ENCODE results near the gene AATF.

The AATF gene

GRCh38 chr17:37083456-37083855 lies 134.7 kb downstream of the AATF start:
- TF ChIP-seq REST (IDR thresholded peaks at IDR 0.05; ENCODE audit: insufficient replicate concordance, low read depth), result no peak
- TF ChIP-seq GABPA (IDR thresholded peaks at IDR 0.05; ENCODE audit: low read depth), result no peak
- TF ChIP-seq SPI1 (IDR thresholded peaks at IDR 0.05; ENCODE audit: borderline replicate concordance, low read depth), result no peak
- TF ChIP-seq POLR2AphosphoS5 (IDR thresholded peaks at IDR 0.05; ENCODE audit: low read depth), result no peak
- no peak for TF ChIP-seq CTCF (IDR thresholded peaks at IDR 0.05; ENCODE audit: insufficient read depth, low read length)
- Histone ChIP-seq H3K27ac (replicated peaks) (no peak overlapping the region), H3K27me3 (ENCODE audit: insufficient read depth, poor library complexity, severe bottlenecking) (no peaks in the 10 kb centered on the region), H3K4me3 (replicated peaks; ENCODE audit: insufficient read depth, low read length) (no peak overlapping the region)
- no peak for DNase-seq (ENCODE audit: low read depth in 1 of 2, low spot score in 1 of 2)

- Histone ChIP-seq H3K4me3 (replicated peaks; ENCODE audit: insufficient read depth, low read length) (no peak overlapping the region), H3K27ac (replicated peaks) (no peak overlapping the region), H3K27me3 (ENCODE audit: insufficient read depth, poor library complexity, severe bottlenecking) (no peaks in the 10 kb centered on the region)
- DNase-seq (ENCODE audit: low read depth in 1 of 2, low spot score in 1 of 2), result no peak
- TF ChIP-seq SPI1 (IDR thresholded peaks at IDR 0.05; ENCODE audit: borderline replicate concordance, low read depth) (no peak), GABPA (IDR thresholded peaks at IDR 0.05; ENCODE audit: low read depth) (no peak), REST (IDR thresholded peaks at IDR 0.05; ENCODE audit: insufficient replicate concordance, low read depth) (no peak), POLR2AphosphoS5 (IDR thresholded peaks at IDR 0.05; ENCODE audit: low read depth) (no peak), CTCF (IDR thresholded peaks at IDR 0.05; ENCODE audit: insufficient read depth, low read length) (no peak)
Measured at GRCh38 chr17:37084372-37084771, 135.6 kb downstream of the AATF start.

DNA sequence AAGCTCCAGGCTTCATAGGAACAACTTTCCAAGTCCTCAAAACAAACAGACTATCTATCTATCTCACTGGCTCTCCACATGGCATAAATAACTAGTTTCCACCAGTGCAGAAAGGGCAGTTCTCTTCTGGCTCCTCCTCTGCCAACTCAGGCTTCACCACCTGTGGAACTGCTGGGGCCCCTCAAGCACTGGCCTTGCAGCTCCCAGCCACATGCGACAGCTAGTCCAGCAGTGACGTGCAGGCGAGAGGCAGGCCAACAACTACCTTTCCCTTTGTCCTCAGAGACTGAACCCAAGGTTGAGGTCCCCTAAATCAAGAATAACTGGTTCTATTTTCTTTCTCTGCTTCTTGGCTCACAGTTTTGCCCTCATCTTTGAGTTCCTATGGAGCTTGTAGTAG lies 137.6 kb downstream of the AATF start:
- H3K4me3 ChIP-seq (replicated peaks; ENCODE audit: insufficient read depth, low read length), result no peak overlapping the region
- H3K27ac ChIP-seq (replicated peaks), result no peak overlapping the region
- DNase-seq (ENCODE audit: low read depth in 1 of 2, low spot score in 1 of 2), result no peak
- no peak for TF ChIP-seq CTCF (IDR thresholded peaks at IDR 0.05; ENCODE audit: insufficient read depth, low read length)
- TF ChIP-seq GABPA (IDR thresholded peaks at IDR 0.05; ENCODE audit: low read depth), result no peak
- no peak for TF ChIP-seq REST (IDR thresholded peaks at IDR 0.05; ENCODE audit: insufficient replicate concordance, low read depth)
- TF ChIP-seq SPI1 (IDR thresholded peaks at IDR 0.05; ENCODE audit: borderline replicate concordance, low read depth), result no peak
- no peak for TF ChIP-seq POLR2AphosphoS5 (IDR thresholded peaks at IDR 0.05; ENCODE audit: low read depth)
- H3K27me3 ChIP-seq (ENCODE audit: insufficient read depth, poor library complexity, severe bottlenecking), result no peaks in the 10 kb centered on the region

Measured in HL-60 (cell line).